Measurements from ENCODE around the gene C16orf89.

C16orf89 gene

DNA sequence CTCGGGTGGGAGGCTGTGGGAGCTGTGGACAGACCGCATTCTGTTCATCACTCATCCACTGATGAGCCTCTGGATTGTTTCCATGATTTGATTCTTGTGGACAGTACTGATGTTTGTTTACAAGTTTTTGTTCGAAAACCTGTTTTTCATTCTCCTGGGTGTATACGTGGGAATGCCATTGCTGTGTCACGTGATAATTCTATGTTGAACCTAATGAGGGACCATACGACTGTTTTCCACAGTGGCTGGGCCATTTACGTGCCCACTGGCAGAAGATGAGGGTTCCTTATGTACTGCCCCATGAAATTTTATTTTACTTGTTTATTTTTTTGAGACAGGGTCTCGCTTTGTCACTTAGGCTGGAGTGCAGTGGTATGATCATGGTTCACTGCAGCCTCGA, 3.3 kb upstream of the C16orf89 start:
- H3K4me3 ChIP-seq (ENCODE audit: low read depth, low read length) = no peak overlapping the region
- TF ChIP-seq, protein P1, sequence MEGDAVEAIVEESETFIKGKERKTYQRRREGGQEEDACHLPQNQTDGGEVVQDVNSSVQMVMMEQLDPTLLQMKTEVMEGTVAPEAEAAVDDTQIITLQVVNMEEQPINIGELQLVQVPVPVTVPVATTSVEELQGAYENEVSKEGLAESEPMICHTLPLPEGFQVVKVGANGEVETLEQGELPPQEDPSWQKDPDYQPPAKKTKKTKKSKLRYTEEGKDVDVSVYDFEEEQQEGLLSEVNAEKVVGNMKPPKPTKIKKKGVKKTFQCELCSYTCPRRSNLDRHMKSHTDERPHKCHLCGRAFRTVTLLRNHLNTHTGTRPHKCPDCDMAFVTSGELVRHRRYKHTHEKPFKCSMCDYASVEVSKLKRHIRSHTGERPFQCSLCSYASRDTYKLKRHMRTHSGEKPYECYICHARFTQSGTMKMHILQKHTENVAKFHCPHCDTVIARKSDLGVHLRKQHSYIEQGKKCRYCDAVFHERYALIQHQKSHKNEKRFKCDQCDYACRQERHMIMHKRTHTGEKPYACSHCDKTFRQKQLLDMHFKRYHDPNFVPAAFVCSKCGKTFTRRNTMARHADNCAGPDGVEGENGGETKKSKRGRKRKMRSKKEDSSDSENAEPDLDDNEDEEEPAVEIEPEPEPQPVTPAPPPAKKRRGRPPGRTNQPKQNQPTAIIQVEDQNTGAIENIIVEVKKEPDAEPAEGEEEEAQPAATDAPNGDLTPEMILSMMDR (IDR thresholded peaks at IDR 0.05; ENCODE audit: borderline replicate concordance, insufficient read depth, low read depth, low read length) = no peak

DNA sequence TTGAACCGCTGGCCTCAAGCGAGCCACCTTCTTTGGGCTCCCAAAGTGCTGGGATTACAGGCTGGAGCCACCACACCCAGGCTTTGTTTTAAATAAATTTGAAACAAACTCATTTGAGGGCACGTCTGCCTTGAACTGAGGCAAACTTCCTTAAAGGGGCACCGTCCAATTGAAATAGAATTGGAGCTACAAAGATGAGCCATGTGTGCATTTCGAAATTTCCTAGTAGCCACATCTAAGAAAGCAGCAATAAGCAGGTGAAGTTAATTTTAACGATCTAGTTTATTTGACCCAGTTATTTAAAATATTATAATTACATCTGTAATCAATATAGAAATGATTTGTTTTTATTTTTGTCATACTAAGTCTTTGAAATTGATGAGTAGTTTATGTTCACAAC, 755 bp upstream of the C16orf89 start:
- no peak overlapping the region for H3K4me3 ChIP-seq (ENCODE audit: low read depth, low read length)
- TF ChIP-seq, protein P1 (IDR thresholded peaks at IDR 0.05; ENCODE audit: borderline replicate concordance, insufficient read depth, low read depth, low read length) = no peak

DNA sequence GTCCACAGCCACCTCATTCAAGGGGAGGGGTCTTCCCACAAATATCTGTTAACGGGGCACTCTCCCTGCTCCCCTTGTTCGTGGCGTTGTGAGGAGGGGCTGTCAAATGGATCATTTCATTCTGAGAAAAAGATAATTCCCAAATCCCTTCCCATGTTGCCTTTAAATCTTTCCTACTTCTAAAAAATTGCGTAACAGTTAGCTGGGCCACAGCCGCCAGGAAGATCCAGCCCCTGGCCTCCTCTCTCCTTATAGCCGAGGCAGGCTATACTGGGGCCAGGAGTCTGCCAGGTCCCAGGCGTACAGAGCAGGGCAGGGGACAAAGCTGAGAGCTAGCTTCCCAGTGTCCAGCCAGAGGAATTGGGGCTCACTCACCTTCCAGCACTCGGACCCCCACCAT, 430 bp downstream of the C16orf89 start:
- H3K4me3 ChIP-seq (ENCODE audit: low read depth, low read length) = no peak overlapping the region
- TF ChIP-seq, protein P1 (IDR thresholded peaks at IDR 0.05; ENCODE audit: borderline replicate concordance, insufficient read depth, low read depth, low read length) = no peak

DNA sequence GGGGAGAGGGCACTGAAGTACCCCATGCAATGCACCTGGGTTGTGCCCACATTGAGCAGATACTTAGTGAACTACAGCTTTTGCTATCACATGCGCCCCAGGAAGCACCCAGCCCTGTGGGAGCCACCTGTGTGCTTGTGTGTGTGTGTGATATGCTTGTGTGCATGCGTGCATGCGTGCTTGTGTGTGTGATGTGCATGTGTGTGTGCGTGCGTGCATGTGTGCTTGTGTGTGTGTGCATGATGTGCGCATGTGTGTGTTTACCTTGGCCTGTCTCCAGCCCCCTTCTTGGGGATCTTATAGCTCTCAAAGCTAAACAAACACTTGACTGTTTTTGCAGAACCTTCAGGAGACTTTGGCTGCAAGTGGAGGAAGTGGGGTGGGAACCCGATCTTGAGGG, 841 bp downstream of the C16orf89 start:
- H3K4me3 ChIP-seq (ENCODE audit: low read depth, low read length) = no peak overlapping the region
- TF ChIP-seq, protein P1 (IDR thresholded peaks at IDR 0.05; ENCODE audit: borderline replicate concordance, insufficient read depth, low read depth, low read length) = no peak

DNA sequence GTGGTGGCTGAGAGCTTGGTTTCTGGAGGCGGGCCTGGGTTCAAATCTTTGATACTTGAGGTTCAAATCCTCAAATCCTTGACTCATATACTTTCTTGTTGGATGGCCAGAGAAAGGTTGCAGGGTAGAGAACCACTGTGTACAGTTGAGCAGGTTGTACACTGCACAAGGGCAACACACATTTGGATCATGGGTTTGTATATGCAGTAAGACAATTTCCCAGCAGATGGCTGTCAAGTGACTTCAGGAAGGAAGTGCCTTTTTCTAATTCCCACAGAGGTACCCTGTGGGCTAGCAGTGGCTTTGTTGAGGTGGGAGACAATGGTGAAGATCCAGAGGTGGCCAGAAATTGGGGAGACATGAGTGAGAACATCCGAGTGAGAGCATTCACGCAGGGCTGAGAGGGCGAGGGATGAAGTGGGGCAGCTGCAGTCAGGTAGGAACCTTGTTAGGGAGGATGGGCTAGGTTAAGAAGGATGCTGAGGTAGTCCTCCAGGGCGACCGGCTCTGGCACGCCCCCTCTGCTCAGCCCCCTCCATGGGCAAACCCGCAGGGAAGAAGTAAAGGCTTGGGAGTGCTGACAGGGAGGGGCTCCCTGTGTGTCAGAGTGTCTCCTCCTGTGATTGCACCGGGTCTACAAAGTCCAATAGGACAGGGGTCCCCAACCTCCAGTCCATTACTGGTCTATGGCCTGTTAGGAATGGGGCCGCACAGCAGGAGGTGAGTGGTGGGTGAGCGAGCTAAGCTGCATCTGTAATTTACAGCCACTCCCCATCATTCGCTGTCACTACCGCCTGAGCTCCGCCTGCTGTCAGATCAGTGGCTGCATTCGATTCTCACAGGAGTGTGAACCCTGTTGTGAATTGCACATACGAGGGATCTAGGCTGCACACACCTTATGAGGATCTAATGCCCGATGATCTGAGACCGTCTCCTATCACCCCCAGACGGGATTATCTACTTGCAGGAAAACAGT, 2.7 kb downstream of the C16orf89 start:
- H3K4me3 ChIP-seq (ENCODE audit: low read depth, low read length) = no peak overlapping the region
- TF ChIP-seq, protein P1 (IDR thresholded peaks at IDR 0.05; ENCODE audit: borderline replicate concordance, insufficient read depth, low read depth, low read length) = 0 out of 2 replicates have a peak, but pooled peaks have one; percentile 4

DNA sequence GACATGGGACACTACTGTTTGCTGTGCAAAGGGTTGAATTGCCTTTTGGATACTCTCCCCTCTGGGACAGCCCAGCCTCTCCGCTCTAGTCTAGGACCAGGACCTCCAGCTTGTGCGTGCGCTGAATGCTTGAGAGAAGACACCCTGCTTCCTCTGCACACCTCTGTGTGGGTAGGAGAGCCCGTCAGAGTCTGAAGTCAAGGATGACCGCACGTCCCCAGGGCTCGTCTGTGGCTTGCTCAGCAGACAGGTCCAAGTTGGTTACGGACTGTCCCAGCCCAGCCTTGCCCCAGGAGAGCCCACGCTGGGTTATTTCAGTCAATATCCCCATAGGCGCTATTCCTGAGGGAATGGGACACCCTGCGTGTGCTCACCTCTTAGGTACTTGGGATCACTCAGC, 3.7 kb downstream of the C16orf89 start:
- H3K4me3 ChIP-seq (ENCODE audit: low read depth, low read length) = no peak overlapping the region
- TF ChIP-seq, protein P1 (IDR thresholded peaks at IDR 0.05; ENCODE audit: borderline replicate concordance, insufficient read depth, low read depth, low read length) = no peak

All from GM12875 (cell line).